HG03135 (cell line): Measurements from ENCODE around the gene SUCLG2.

Experiments
- ATAC-seq: cut with Tn5 transposase; IDR thresholded peaks from one replicate; pipeline ENCODE4 v1.9.1; 2021; ENCODE audit warnings: mild to moderate bottlenecking, moderate library complexity; ENCODE audit not compliant: unreplicated experiment

Gene SUCLG2

DNA sequence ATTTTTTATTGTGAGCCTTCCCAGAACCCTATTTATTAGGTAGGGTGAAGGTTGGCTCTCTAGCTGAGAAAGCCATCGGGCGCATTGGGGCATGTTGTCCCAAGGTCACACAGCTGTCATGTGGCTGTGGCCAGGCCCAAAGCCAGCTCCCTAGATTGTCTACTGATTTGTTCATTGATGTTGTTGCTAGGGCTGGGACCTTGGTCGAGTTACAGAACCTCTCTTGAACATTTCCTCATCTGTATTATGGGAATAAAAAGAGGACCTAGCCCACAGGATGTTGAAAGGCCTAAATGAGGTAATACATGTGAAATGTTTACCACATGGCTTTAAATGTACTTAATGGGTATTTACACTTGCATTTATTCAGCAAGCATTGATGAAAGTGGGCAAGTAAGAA is 252.5 kb downstream of the SUCLG2 start:
- no peak for ATAC-seq

DNA sequence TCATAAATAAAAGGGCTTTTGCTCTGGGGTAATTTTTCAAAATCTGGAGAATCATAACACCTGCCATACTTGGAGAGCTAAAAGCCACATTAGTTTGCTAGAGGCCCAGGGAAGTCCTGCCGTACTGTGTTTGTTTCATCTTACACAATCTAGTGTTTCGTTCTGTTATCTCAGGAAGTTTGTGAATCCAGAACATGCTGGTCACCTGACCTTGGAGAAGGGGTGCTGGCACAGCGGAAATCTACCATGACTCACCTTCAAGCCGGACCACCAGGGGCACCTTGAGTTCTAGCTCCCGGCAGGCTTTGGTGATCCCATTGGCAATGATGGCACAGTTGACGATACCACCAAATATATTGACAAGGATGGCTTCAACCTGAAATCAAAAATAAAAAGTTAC is 253.9 kb downstream of the SUCLG2 start:
- ATAC-seq, result no peak

DNA sequence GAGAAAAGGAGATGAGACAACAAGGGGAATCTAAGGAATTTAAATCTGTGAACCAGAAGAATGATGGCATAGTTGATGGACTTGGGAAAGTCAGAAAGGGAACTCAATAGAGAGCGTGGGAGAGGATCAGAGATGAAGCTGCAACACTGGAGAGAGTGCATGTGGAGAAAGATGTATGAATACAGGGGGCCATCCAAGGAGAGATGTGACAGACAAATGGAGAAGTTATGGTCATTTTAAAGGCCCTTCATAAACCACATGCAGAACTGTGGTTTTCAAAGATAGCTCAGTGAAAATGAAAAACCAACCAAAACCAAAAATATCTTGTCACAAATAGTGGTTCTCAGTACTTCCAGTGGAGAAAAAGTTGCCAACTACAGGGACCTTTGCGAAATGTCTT is 265.2 kb downstream of the SUCLG2 start:
- peak; percentile 83 for ATAC-seq

DNA sequence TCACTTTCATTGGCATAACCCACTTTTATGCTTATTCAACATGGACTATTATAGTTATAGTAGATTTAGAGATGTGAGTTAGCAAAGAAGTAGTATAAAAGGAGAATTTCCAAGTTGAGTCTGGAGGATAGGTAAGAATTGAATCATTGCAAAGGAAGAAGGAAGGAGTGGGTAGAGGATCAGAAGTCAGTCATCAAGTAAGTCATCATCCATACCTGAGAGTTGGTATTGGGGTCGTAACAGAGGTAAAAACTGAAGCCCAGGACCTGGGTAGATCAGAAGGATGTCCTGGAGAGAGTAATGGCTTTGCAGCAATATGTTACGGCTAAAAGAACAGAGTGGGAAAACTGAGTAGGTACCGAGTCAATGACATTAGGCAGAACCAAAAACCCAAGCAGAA is 265.7 kb downstream of the SUCLG2 start:
- ATAC-seq, result no peak

DNA sequence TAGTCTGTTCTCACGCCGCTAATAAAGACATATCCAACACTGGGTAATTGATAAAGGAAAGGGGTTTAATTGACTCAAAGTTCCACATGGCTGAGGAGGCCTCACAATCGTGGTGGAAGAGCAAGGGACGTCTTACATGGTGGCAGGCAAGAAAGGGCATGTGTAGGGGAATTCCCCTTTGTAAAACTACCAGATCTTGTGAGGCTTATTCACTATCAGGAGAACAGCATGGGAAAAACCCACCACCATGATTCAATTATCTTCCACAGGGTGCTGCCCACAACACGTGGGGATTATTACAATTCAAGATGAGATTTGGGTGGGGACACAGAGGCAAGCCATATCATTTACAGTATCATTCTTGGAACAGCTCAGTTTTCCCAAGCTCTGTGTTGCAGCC is 268.0 kb downstream of the SUCLG2 start:
- no peak for ATAC-seq

DNA sequence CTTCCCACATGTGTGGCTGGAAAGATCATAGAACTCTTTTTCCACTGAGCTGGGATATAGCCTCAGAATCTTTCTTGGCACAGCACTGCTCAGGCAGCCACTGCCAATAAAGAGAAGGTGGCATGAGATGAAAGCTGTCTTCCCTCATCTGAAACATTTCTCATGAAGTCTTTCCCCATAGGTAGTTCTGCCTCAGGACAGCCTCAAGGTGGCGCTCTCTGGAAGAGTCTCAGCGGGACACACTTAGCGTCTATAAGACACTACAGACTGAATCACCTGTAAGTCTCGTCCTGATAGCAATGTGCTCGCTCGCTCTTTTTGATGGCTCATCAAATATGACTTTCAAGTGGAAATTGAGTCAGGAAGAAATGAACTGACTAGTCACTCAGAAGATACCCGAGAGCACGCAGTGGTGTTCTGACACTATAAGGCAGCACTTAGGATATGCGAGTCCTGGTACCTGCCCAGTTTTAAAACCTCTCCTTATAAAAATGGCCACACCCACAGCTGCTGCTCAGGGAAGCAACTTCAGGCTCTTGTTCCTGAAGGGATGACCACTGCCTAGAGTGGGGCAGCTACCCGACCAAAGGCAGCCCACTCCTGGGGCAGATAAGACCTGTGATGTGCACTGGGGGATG is 269.5 kb downstream of the SUCLG2 start:
- ATAC-seq, result no peak

DNA sequence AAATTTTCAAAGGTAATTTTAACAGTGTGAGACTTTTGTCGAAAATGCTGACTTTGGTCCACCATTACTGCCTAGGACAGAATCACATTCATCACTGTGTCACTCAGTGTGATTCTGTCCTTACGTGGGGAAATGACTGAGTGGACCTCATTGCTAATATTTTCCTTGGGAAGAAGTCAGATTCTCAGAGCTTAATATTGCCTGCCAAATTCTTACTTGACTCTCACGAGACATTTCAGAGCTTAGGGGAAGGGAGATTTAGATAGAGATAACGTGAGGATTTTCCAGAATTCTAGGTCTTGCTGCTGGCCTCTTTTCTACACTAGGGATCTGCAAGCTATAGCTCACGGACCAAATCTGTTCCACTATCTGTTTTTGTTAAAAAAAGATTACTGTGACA is 270.4 kb downstream of the SUCLG2 start:
- no peak for ATAC-seq

DNA sequence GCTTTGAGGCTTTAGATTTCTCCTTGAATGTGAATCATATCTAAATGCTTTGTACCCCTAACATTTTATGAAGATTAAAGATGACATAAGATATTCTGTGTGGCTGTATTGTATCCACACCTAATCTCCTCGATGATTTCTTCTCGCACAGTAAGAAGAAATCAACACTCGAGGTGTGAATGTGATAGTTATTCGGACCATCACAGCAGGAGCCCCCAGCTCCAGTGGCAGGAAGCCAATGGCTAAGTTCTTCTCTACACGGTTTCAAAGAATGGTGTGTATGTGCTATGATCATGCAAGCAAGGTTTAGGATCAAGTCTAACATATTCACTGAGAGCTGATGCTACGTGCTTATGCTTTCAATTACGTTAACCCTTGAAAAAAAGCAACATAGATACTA is 271.0 kb downstream of the SUCLG2 start:
- ATAC-seq, result no peak

DNA sequence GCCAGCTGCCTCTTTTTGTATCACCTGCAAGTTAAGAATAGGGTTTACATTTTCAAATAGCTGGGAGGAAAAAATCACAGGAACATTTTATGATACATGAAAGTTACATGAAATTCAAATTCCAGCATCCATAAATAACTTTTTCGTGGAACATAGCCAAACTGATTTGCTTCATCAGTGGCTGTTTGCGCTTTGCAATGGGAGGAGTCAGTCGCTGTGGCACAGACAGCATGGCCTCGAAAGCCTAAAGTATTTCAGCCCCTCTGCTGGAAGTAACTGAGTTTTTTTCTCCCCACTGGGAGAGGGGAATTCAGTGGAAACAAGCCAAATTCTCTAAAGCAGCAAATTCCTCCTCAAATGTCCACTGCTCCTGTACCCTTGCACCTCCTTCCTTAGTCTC is 271.9 kb downstream of the SUCLG2 start:
- ATAC-seq, result no peak

DNA sequence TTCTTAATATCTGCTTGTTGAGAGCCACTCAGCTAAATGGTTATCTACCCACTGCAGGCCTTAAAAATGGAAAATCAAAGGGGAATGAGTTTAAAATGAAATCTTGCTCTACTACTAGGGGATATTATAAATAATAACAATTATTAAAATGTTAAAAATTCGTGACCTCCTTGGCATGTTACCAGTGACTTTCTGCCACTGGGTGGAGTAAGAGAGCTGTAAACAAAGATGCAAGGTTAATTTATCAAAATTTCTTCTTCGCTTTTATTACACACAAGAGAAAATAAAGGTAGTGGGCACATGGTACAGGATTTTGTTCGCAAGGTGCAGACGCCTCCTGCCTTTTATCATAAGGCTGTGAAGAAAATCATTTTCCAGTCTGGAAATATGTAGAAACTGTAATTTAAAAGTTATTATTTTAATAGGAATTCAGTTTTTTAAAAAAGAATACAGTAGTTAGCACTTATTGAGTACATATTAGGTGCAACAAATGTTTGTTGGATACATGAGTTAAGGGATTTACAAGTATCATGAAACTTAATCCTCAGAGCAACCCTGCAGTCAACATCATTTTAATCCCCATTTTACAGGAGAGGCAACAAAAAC is 272.6 kb downstream of the SUCLG2 start:
- no peak for ATAC-seq

DNA sequence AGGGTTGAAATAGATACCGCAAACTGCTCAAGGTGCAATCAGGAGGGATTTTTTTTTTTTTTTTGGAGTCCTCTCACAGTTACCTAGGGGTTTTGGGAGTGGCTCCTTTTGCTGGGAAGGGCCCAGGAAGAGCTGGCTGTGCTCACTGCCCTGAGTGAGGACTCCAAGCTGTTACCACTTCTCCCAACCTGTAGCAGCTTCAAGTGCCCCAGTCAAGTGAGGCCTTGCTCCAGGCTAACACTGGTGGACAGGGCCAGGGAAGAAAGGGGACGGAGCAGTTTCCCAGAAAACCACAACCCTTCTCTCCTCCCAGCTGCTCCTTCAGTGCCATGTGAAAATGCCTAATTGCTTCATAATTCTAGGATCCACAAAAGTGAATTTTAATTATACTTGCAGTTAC is 274.3 kb downstream of the SUCLG2 start:
- ATAC-seq, result no peak

DNA sequence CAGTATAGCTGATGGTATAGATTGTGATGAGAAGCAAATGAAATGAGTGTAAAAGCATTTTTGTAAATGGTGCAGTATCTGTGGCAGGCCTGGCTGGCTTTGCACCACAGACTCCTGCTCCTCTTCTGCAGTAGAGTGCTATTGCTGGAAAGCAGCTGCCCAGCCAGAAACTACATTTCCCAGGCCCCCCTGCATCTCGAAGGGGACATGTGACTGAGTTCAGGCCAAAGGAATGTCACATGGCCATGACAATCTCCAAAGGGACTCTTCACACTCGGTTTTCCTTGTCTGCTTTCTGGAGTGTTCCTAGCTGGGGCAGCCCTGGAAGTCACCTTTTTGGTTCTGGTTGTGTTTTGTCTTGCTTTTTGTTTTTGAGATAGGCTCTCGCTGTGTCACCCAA is 277.1 kb downstream of the SUCLG2 start:
- no peak for ATAC-seq

DNA sequence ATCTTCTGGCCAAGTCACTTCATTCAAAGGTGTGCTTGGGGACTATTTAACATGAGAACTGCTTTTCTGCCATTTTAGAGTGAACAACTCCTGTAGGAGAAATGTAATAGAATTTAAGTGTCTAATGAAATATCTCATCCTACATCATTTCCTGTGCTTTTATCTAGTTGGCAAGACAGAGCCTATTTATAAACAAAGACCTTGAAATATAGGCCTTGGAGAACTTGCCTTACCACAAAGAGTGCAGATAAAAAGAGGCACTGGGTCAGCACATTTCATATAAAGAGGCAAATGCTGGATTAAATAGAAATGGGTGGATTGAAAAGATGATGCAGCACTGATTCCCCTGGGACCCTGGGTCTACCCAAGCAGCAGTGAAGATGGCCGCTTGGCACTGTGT is 278.0 kb downstream of the SUCLG2 start:
- no peak for ATAC-seq

DNA sequence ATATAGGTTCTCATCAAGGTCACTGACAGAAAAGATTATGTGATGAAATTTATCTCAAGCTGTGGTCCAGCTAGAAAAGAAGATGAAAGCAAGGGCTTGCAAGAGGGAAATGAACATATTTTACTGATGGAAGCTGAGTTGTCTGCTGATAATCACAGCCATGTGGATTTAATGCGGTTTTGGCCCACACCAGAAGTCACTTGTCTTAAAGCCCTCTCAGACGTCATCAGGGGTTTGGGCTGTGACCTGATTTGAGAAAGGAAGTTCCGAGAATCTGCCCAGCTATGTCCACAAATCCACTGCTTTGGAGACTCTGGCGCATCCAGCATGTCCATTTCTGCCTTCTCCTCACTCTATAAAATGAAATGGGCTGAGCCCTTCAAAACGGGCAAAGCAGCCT is 278.4 kb downstream of the SUCLG2 start:
- ATAC-seq, result no peak

DNA sequence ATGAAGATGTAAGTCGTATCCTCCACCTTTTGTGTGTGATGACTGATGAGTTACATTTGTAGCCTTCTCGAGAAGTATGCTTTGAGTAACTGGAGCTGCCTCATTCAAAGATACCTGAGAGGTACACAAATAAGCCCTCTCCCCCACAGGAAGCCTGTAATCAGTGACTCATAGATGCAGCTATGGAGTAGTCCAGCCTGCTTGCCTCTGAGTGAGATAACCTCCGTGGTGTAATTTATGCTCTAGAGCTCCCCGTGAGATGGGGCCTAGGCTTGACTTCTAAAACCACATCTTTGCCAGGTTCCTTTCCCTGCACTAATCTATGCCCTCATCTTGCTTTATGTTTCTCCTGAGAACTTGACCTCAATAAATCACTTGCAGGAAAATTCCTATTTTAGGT is 291.7 kb downstream of the SUCLG2 start:
- ATAC-seq, result no peak

DNA sequence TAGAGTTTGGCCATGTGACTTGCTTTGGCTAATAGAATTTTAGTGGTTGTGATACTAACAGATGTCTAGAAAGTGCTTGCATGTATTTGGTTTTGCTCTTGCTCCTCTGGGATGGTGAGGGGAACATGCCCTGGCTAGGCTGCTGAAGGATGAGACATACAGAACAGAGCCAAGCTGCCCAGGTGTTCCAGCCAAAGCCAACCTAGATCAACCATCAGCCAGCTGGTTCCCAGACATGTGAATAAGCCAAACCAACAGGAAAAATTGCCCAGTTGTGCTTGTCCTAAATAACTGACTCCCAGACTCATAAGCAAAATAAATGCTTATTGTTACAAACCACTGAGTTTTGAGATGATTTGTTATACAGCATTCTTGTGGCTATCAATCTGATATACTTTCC is 292.6 kb downstream of the SUCLG2 start:
- ATAC-seq, result no peak

DNA sequence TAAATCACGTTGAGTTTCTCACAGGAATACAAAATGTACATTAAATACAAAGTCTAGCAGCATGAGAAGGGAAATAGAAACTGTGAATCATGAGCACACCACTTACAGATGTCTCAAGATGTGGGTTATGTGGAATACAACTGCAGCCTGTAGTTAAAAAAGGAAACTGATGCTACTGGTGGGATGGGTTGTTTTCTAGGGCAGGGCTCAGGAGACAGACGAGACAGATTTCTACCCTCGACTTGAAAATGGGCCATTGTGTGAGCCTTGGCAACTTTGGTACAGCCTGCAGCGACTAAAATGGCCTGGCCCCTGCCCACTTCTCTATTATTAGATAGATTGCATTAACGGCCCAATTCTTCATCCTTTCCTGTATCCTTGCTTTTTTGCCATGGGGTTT is 293.1 kb downstream of the SUCLG2 start:
- no peak for ATAC-seq

DNA sequence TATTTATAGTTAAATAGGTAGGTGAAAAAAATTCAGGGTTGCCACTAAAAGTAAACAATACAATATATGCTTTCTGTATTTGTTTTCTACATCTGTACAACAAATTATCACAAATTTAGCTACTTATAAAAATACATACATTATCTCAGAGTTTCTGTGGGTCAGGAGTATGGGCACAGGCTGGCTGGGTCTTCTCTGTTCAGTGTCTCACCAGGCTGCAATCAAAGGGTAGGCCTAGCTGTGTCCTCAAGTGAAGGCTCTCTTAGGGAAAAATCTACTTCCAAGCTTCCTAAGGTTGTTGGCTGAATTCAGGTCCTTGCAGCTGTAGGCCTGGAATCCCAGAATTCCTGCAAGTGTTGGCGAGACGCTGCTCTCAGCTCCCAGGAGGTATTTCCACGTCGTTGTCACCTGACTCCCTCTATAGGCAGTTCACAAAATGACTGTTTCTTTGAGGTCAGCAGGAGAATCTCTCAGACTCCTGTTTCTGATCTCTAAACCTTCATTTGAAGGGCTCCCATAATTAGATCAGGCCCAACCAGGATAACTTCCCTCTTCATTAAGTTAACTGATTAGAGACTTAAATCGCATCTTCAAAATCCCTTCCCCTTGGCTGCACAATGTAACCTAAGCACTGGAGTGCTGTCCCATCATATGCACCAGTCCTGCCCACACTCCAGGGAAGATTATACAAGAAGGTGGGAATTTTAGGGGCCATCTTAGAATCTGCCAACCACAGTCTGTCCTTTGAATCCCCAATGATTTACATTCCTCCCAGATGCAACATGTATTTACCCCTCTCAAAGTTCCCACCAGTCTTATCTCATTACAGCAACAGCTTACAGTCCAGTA is 296.6 kb downstream of the SUCLG2 start:
- peak; percentile 55 for ATAC-seq

DNA sequence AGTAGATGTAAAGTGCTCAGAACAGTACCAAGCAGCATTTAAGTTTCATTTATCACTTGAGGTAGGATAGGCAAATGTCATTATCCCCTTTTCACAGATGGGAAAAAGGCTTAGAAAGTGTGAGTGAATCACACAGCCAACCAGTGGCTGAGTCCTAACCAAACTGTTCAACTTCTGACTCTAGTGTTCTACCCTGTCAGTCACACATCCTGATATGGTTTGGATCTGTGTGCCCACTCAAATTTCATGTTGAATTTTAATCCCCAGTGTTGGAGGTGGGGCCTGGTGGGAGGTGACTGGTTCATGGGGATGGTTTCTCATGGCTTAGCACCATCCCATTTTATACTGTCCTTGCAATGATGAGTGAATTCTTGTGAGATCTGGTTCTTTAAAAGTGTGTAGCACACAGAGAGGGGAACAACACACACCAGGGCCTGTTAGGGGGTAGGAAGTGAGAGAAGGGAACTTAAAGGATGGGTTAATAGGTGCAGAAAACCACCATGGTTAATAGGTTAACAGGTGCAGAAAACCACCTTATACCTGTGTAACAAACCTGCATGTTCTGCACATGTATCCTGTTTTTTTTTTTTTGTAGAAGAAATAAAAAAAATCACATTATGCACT is 304.7 kb downstream of the SUCLG2 start:
- ATAC-seq, result peak; percentile 94

DNA sequence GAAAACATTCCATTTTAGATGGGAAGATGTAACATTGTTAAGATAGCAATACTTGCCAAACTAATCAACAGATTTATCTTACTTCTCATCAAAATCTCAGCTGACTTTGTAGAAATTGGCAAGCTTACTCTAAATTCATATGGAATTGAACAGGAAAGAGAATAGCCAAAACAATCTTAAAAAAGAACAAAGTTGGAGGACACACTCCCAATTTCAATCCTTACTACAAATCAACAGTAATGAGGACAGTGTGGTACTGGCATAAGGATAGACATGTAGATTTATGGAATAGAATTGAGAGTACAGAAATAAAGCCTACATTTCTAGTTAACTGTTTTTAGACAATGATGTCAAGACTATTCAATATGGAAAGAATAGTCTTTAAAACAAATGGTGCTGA is 308.3 kb downstream of the SUCLG2 start:
- no peak for ATAC-seq

DNA sequence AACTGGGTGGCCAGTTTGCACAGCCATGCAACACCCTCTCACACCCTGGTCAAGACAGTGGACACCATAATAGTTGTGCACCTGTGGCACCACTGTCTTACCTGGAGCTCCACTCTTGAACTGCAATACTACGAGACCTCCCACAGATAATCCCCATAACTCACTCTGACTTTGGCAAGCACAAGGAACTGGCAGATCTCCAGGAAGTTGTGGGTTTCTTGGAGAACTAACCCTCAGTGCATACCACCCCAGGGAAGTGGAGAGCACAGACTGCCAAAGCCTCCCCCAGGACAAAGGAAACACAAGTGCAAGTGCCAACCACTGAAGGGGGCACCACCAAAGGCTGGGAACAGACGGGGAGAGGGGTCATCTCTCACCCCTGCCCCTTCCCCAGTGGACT is 318.6 kb downstream of the SUCLG2 start:
- ATAC-seq, result no peak

DNA sequence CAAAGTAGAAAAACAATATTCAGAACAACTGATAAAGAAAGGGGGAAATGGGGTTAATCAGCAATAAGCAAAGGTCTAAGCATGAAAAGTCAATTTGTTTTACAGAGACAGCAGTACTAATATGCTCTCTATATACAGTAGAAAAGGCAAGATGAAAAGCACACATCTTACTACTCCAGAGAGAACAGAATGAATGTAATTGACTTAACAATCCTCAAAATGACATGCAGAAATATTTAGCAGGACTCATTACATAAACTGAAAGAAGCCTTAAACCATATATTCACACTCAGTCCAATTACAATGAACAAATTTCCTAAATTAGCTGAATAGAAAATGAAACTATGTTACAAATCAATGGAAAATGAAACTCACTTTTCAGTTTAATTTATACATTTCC is 319.8 kb downstream of the SUCLG2 start:
- ATAC-seq, result no peak
